ENCODE data around the gene OR8B2.
A peak's percentile ranks its signal among the peaks of the same experiment; 100 is the strongest.

The OR8B2 gene

GRCh38 chr11:124384399-124384798 is at the start of gene OR8B2:
Gene OR8B2, minus strand, starts transcription at chr11:124384499. Its CDS starts 1,156 bp downstream, at chr11:124383343.
- no peak for TF ChIP-seq CTCF (IDR thresholded peaks at IDR 0.05; ENCODE audit: unreplicated experiment in 3 of 3)
- Mint-ChIP-seq H3K36me3 (ENCODE audit: low read depth) (no peaks in the 10 kb centered on the region), H3K4me1 (no peaks in the 10 kb centered on the region), H3K27me3 (ENCODE audit: low read depth) (peaks cover 4% of the 10 kb centered on the region), H3K9me3 (peaks cover 3% of the 10 kb centered on the region), H3K27ac (no peak within 1 kb of the TSS), H3K4me3 (no peak within 1 kb of the TSS)

- no peak overlapping the region for H3K4me3 Mint-ChIP-seq
- no peaks in the 10 kb centered on the region for H3K27me3 Mint-ChIP-seq (ENCODE audit: low read depth)
- H3K9me3 Mint-ChIP-seq = peaks cover 13% of the 10 kb centered on the region
- no peak for TF ChIP-seq CTCF (IDR thresholded peaks at IDR 0.05; ENCODE audit: unreplicated experiment in 3 of 3)
- no peak overlapping the region for H3K27ac Mint-ChIP-seq
- H3K36me3 Mint-ChIP-seq (ENCODE audit: low read depth) = no peaks in the 10 kb centered on the region
- no peaks in the 10 kb centered on the region for H3K4me1 Mint-ChIP-seq
Measured at GRCh38 chr11:124429599-124429998, 45.3 kb upstream of the OR8B2 start.

- Mint-ChIP-seq H3K4me1 (peaks cover 6% of the 10 kb centered on the region), H3K27ac (no peak within 1 kb of the TSS), H3K36me3 (ENCODE audit: low read depth) (no peaks in the 10 kb centered on the region), H3K27me3 (ENCODE audit: low read depth) (no peaks in the 10 kb centered on the region), H3K9me3 (peaks cover 9% of the 10 kb centered on the region), H3K4me3 (no peak within 1 kb of the TSS)
- no peak for TF ChIP-seq CTCF (IDR thresholded peaks at IDR 0.05; ENCODE audit: unreplicated experiment in 3 of 3)
Measured at GRCh38 chr11:124424384-124424921, 40.2 kb upstream of the OR8B2 start, which contains the start of gene OR8B4. Gene OR8B4, minus strand, starts transcription at chr11:124424871. Its CDS starts 0 bp downstream, at chr11:124424871.

- Mint-ChIP-seq H3K27me3 (ENCODE audit: low read depth) (no peaks in the 10 kb centered on the region), H3K4me3 (no peak overlapping the region), H3K4me1 (peaks cover 6% of the 10 kb centered on the region), H3K9me3 (no peaks in the 10 kb centered on the region), H3K36me3 (ENCODE audit: low read depth) (no peaks in the 10 kb centered on the region), H3K27ac (no peak overlapping the region)
- TF ChIP-seq CTCF (IDR thresholded peaks at IDR 0.05; ENCODE audit: unreplicated experiment in 3 of 3) = no peak
Measured at GRCh38 chr11:124421043-124421442, 36.7 kb upstream of the OR8B2 start.

- H3K27me3 Mint-ChIP-seq (ENCODE audit: low read depth) = peaks cover 10% of the 10 kb centered on the region
- H3K27ac Mint-ChIP-seq = no peak overlapping the region
- no peaks in the 10 kb centered on the region for H3K36me3 Mint-ChIP-seq (ENCODE audit: low read depth)
- no peaks in the 10 kb centered on the region for H3K9me3 Mint-ChIP-seq
- no peaks in the 10 kb centered on the region for H3K4me1 Mint-ChIP-seq
- no peak overlapping the region for H3K4me3 Mint-ChIP-seq
- TF ChIP-seq CTCF (IDR thresholded peaks at IDR 0.05; ENCODE audit: unreplicated experiment in 3 of 3) = peak; percentile 68 to 77 (median 77)
Measured at GRCh38 chr11:124415356-124415923, 31.1 kb upstream of the OR8B2 start.

GRCh38 chr11:124409906-124410305 is 25.6 kb upstream of the OR8B2 start:
- H3K36me3 Mint-ChIP-seq (ENCODE audit: low read depth) = no peaks in the 10 kb centered on the region
- H3K9me3 Mint-ChIP-seq = no peaks in the 10 kb centered on the region
- H3K27ac Mint-ChIP-seq = no peak overlapping the region
- peaks cover 6% of the 10 kb centered on the region for H3K4me1 Mint-ChIP-seq
- no peak for TF ChIP-seq CTCF (IDR thresholded peaks at IDR 0.05; ENCODE audit: unreplicated experiment in 3 of 3)
- H3K27me3 Mint-ChIP-seq (ENCODE audit: low read depth) = peaks cover 19% of the 10 kb centered on the region
- H3K4me3 Mint-ChIP-seq = no peak overlapping the region

All from nephron (organoid).